ENCODE data around the gene NAV2. TPM values are rescaled to one million over a fixed set of nuclear protein-coding genes. Genes with fewer than 3 reads are reported as not detected.

The NAV2 gene
- total RNA-seq, 1 experiment from 2014 or later, result 46.3 TPM

DNA sequence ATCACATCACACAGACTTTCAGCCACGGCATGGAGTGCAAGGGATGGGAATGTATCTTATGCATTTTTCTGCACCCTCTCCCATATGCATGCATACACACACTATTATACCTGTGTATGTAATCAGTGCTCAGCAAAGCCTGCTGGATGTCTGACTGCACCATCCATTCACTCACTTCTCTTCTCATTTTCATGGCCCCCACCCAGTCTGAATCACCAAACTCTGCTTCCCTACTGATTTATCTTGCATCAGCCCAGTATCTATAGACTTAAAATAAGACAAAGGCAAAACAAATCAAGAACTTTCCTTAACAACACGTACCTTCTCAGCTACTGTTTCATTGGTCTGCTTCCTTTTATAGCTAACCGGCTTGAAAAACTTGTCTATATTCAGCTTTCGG lies 426.1 kb downstream of the NAV2 start:
- no peak overlapping the region for H3K18ac ChIP-seq (ENCODE audit: insufficient read length, low read depth, low read length)
- no peak overlapping the region for H2BK120ac ChIP-seq (ENCODE audit: low read depth, low read length, poor library complexity, severe bottlenecking)
- H4K91ac ChIP-seq (ENCODE audit: insufficient read length, low read depth, low read length), result no peak overlapping the region
- H3K79me1 ChIP-seq (ENCODE audit: insufficient read depth, low read depth, low read length, poor library complexity, severe bottlenecking), result no peaks in the 10 kb centered on the region
- no peak overlapping the region for H2BK12ac ChIP-seq (ENCODE audit: insufficient read length, low read depth, low read length)
- no peak overlapping the region for H3K27ac Mint-ChIP-seq
- H3K23ac ChIP-seq (ENCODE audit: insufficient read length, low read depth, low read length), result no peak overlapping the region
- no peak overlapping the region for H3K9ac ChIP-seq (ENCODE audit: extremely low read depth, insufficient read length, low read length)
- H3K36me3 Mint-ChIP-seq (ENCODE audit: insufficient read depth in 1 of 3, low read depth in 3 of 3), result peaks cover 0 to 9% (median 2%) of the 10 kb centered on the region in 3 experiments; a peak in 2 of 7 replicates
- no peak overlapping the region for H3K4ac ChIP-seq (ENCODE audit: low read depth, low read length)
- no peak overlapping the region for H4K8ac ChIP-seq (replicated peaks; ENCODE audit: insufficient read length, low read depth, low read length)
- H2AK5ac ChIP-seq (ENCODE audit: insufficient read length, low read length), result no peak overlapping the region
- H2BK20ac ChIP-seq (ENCODE audit: low read depth, low read length, poor library complexity, severe bottlenecking), result no peak overlapping the region
- H2BK15ac ChIP-seq (ENCODE audit: low read depth, low read length), result no peak overlapping the region
- H4K20me1 ChIP-seq (ENCODE audit: control insufficient read depth, insufficient read depth, insufficient read length), result no peaks in the 10 kb centered on the region
- peaks cover 8 to 11% of the 10 kb centered on the region in 2 experiments; a peak in 4 of 5 replicates for H3K9me3 Mint-ChIP-seq
- H3K4me1 ChIP-seq (ENCODE audit: insufficient read depth, low read length), result no peaks in the 10 kb centered on the region
- H3K4me1 Mint-ChIP-seq, result peaks cover 0 to 2% of the 10 kb centered on the region in 2 experiments; a peak in 1 of 4 replicates
- H3K56ac ChIP-seq (ENCODE audit: insufficient read length, low read depth, low read length), result no peak overlapping the region
- H2BK5ac ChIP-seq (ENCODE audit: insufficient read length, low read length), result no peak overlapping the region
- TF ChIP-seq, protein P1, sequence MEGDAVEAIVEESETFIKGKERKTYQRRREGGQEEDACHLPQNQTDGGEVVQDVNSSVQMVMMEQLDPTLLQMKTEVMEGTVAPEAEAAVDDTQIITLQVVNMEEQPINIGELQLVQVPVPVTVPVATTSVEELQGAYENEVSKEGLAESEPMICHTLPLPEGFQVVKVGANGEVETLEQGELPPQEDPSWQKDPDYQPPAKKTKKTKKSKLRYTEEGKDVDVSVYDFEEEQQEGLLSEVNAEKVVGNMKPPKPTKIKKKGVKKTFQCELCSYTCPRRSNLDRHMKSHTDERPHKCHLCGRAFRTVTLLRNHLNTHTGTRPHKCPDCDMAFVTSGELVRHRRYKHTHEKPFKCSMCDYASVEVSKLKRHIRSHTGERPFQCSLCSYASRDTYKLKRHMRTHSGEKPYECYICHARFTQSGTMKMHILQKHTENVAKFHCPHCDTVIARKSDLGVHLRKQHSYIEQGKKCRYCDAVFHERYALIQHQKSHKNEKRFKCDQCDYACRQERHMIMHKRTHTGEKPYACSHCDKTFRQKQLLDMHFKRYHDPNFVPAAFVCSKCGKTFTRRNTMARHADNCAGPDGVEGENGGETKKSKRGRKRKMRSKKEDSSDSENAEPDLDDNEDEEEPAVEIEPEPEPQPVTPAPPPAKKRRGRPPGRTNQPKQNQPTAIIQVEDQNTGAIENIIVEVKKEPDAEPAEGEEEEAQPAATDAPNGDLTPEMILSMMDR (conservative IDR thresholded peaks at IDR 0.05), result no peak
- H3K4me3 Mint-ChIP-seq, result no peak overlapping the region
- DNase-seq, result no peak
- H2AFZ ChIP-seq (ENCODE audit: low read length), result no peak overlapping the region
- H3K27me3 Mint-ChIP-seq (ENCODE audit: low read depth), result peaks cover 29% of the 10 kb centered on the region
- H3K27me3 ChIP-seq (ENCODE audit: insufficient read depth, low read length), result no peaks in the 10 kb centered on the region
- H4K5ac ChIP-seq (ENCODE audit: insufficient read length, low read depth, low read length), result no peak overlapping the region
- H3K79me2 ChIP-seq (ENCODE audit: insufficient read depth, low read length), result no peaks in the 10 kb centered on the region
- no peaks in the 10 kb centered on the region for H3K9me3 ChIP-seq (ENCODE audit: control insufficient read depth, low read depth, low read length)
- H3K27ac ChIP-seq (ENCODE audit: insufficient read length, low read depth, low read length), result no peak overlapping the region
- WGBS (ENCODE audit: extremely low coverage, insufficient read length, low lambda C conversion rate), result no CpG with 5 or more reads among the region's 4 CpGs
- no peak overlapping the region for H3K4me2 ChIP-seq (ENCODE audit: insufficient read depth, insufficient read length, low read length)
- no peaks in the 10 kb centered on the region for H3K23me2 ChIP-seq (ENCODE audit: insufficient read length, low read depth, low read length, poor library complexity, severe bottlenecking)
- no peak overlapping the region for H3K14ac ChIP-seq (ENCODE audit: insufficient read depth, low read length)
- H3T11ph ChIP-seq (ENCODE audit: low read length), result no peak overlapping the region
